Muscle of arm (tissue), 12 donors: ENCODE results near the gene LDLRAD3. TPM values are rescaled to one million over a fixed set of nuclear protein-coding genes. Genes with fewer than 3 reads are reported as not detected.
A peak's percentile ranks its signal among the peaks of the same experiment; 100 is the strongest.

Source experiments
- DNase-seq: peaks from one replicate; pipeline ENCODE4 v3.0.0-alpha.2; 2013
- polyA plus RNA-seq, 12 donors: library from polyadenylated mRNA; unstranded; fragments of 120-200 nt; gene quantifications; one replicate each; pipeline ENCODE4 v1.2.1, GENCODE V29; 2013; ENCODE audit not compliant: insufficient read length in 12 of 12

LDLRAD3 gene
- polyA plus RNA-seq, 12 donors: 18.9 to 29.9 (median 25.4) TPM; not detected in 1

GRCh38 chr11:36237391-36237790, 293.5 kb downstream of the LDLRAD3 start:
- DNase-seq: no peak

DNA sequence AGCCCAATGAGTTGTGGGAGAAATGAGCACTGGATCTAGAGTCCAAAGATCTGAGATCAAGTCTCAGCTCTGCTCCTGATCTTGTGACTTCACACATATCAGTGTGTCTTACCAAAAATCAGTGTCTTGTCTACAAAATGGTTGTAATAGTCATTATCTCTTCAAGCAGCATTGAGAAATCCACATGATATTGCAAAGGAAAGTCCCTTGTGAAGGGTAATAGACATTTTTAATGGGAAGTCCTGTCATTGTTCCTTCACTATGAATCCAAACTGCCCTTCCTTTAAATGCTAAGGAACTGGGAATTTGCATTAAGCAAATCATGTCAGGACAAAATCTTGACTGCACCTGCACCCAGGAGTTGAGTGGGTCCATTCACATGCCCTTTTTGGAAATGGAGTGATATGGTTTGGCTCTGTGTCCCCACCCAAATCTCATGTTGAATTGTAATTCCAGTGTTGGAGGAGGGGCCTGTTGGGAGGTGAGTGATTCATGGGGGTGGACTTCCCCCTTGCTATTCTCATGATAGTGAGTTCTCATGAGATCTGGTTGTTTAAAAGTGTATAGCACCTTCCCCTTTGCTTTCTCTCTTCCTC, 294.3 kb downstream of the LDLRAD3 start:
- DNase-seq: no peak

GRCh38 chr11:36238881-36239280, 295.0 kb downstream of the LDLRAD3 start:
- DNase-seq: no peak

- DNase-seq: no peak
Observed at GRCh38 chr11:36239636-36240035, 295.8 kb downstream of the LDLRAD3 start.

DNA sequence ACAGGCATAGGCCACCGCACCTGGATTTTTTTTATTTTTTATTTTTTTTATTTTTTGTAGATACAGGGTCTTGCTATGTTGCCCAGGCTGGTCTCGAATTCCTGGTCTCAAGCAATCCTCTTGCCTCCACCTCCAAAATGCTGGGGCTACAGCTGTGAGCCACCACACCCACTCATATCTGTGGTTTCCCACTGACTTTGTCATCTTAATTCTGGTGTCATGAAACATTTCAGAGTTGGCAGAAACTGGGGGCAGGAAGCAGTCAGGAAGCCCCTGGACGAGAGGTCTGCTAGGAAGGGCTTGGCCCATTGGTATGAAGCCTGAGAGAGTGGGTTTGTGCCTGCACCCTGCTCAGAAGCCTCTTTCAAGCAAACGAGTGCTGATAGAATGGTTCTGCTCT, 296.3 kb downstream of the LDLRAD3 start:
- DNase-seq: no peak

DNA sequence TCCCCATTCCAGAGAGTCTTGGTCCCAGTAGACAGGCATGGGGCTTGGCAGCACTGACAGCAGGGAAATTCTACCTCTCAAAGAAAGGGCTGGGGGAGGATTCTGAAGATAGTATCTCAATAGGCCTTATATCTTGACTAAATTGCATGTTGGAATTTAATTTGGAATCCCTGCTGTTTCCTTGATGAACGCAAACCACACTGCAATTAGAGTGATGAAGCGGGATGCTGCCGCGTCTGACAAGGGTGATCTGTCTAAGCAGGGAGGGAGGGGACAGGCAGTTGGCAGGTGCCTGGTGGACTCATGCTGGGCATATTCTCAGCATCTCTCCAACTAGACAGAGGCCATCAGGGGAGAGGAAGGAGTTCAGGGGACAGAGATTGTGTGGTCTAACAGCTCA, 296.9 kb downstream of the LDLRAD3 start:
- no peak for DNase-seq

GRCh38 chr11:36241497-36241896, 297.6 kb downstream of the LDLRAD3 start:
- no peak for DNase-seq

DNA sequence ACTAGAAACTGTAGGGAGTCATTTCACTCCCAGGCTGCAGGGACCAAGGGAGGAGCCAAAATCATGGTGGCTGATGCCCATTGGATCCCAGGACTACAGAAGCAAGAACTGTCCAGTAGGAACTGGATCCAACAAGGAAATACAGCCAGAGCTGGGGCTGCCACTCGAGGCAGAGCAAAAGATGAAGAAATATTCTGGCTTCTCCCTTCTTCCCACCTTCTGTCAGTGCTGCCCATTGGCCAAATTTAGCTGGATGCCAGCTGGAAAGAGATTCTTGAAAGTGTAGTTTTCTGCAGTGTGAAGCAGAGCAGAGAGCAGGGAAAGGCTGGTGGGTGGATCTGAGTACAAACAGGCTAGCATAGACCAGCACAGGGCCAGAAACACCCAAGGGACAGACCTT, 299.8 kb downstream of the LDLRAD3 start:
- DNase-seq: no peak

- DNase-seq: no peak
Observed at GRCh38 chr11:36247493-36247892, 303.6 kb downstream of the LDLRAD3 start.

- no peak for DNase-seq
Observed at GRCh38 chr11:36248436-36248835, 304.6 kb downstream of the LDLRAD3 start.

DNA sequence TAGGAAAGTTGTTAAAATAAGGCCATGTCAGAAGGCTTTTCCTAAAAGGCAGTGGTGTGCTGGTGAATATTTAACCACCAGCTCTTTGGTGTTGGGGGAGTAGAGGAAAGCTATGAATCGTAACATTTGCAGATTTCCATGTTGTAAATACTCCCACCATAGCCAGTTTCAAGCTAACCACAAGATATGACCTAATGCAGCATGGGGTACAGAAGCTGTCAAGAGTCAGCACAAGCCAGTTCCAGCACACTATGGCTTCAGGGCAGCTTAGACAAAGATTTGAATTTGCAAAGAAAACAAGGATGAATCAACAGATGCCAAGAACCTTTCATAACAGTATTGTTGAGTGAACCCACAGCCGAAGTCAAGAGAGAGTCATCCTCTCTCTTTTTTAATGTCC, 305.4 kb downstream of the LDLRAD3 start:
- no peak for DNase-seq

- DNase-seq: no peak
Observed at GRCh38 chr11:36251823-36252222, 308.0 kb downstream of the LDLRAD3 start.

GRCh38 chr11:36253238-36253637, 309.4 kb downstream of the LDLRAD3 start:
- DNase-seq: no peak

DNA sequence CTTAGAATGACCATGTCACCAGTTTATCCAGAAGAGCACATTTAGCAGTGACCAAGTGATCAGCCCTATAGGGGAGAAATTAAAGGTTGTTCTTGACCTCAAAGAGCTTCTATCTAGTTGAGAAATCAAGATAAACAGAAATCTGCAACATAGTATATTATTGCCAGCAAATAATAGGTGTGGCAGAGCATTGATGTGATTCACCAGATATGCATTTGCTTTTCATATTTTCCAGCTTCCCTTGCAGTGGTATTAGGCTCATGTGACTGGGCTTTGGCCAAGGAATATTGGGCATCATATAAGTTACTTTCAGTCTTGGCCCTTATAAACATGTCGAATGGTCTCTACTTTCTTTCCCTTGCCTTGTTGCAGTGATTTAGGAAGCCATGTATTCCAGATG, 310.9 kb downstream of the LDLRAD3 start:
- no peak for DNase-seq

GRCh38 chr11:36257351-36257750, 313.5 kb downstream of the LDLRAD3 start:
- DNase-seq: no peak

DNA sequence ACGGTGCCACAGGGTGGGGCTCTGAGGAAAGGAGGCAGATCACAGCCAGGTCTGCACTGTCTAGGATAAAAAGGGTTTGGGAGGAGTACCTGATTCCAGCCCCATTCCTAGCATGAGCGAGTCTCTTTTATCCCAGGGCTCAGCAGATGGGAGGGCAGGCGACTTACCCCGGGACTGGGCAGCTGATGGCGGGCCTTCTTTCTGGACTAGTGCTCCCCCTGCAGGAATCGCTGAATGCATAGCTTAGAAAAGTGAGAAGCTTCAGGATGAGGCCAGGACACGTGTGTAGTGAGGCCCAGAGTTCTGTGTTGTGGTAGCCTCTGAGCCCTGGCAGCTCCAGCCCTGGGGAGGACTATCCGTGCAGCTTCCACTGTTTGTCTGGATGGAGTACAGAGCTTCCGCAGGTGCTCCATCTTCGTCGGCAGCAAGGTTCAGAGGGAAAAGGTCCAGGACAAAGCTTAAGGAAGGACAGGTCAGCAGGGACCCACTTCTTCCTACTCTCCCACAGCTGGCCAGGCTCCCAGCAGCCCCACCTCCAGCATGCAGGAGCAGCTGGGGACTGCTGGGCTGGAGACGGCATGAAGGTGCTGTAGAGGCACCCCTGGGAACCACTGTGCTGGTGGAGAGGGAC, 315.0 kb downstream of the LDLRAD3 start:
- peak; percentile 32 for DNase-seq

GRCh38 chr11:36261094-36261493, 317.2 kb downstream of the LDLRAD3 start:
- no peak for DNase-seq

DNA sequence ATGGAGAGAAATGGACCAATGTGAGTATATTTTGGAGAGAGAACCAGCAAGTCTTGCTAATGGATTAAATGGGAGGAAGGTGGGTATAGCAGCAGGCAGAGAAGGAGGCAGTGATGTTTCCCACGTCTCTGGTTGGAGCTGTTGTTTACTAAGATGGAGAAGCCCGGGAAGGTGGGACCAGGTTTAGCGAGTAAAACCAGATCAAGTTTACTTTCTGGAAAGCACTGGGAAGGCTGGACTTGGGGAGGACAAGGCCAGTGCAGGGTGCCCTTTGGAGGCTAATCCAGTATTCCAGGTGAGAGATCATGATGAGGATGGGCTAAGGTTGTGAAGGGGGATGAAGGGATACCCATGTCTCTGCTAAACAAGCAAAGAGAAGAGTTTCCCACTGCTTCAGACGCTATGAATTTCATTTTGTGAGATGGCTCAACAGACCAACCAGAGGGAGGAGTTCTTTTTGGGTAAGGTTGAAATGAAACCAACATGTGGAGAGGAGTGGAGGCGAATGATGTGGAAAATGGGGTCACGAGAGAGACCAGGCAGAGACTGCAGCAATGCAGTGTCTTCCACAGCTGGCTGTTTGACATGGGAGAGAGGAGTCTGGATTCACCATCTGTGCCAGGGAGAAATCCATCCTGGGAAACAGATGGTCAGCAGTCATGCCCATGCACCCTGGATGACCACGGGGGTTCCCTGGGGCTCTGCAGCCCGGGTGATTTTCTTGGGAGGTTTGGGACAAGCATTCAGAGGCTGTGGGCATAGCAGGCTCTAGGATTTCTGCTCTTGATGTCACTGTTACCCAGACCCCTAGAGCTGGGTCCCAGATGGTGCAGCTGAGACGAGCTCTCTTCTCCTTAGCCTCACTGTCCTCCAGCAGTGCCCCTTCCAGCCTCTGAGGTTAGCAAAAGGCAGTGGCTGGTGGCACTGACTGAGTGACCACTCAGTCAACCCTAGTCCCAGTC, 320.4 kb downstream of the LDLRAD3 start:
- DNase-seq: no peak

GRCh38 chr11:36264973-36265344, 321.1 kb downstream of the LDLRAD3 start:
- no peak for DNase-seq

DNA sequence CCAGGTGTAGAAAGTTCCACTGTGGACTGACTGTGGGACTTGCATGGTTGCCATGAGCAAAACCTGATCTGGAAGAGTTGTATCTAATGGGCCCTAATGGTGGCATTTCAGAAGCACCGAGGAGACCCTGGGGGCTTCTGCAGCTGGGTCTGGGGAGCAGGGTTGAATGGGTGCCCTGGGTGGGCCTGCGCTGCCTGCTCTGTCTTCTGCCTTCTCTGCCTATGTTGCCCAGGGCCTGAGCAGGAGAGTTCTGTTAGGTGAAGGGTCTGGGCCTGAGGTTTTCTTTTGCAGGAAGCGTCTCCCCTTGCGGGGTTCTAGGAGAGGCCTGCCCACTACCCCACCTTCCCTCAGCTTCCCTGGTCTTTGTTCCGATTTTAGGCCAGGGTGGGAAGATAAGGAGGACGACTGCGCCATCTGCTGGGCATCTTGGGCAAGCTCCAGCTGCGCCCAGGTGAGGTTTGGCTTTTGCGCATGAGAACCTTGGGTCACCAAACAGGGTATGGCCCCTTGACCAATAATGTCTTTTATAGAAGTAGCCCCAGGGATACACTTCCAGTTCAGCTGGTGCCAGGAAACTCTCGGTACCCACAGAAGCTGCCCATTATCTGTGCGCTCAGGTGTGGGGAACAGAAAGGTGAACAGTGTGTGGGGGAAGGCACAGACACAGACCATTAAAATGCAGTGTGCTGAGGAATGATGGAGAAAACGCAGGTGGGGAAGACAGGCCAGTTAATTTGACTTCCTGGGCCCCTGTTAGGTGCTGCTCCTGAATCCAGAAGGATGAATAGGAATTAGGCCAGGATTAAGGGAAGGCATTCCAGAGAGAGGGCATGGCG, 322.1 kb downstream of the LDLRAD3 start:
- DNase-seq: peak; percentile 59

DNA sequence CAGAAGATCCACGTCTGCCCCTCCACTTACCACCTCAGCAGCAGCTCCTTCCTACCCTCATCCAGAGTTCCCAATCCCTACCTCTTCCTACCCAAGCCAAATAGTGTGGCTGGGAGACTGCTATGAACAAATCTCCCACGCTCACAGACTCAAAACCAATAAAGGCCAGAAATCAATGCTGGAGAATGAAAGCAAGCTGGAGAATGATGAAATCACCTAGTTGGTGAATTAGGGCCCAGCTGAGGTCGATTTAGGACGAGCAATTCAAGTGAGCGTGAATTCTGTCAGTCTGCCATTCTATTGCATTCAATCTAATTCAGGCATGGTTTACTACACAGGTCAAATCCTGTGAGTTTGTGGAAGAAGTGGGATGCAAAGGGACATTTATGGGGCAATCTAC, 322.9 kb downstream of the LDLRAD3 start:
- DNase-seq: no peak
